Activated T-cell treated with anti-CD3 and anti-CD28 coated beads, Interleukin-2, amount 50 U/mL, for 4 hours (primary cell): ENCODE results near the gene LGALS14. TPM values are rescaled to one million over a fixed set of nuclear protein-coding genes. Genes with fewer than 3 reads are reported as not detected.
A peak's percentile ranks its signal among the peaks of the same experiment; 100 is the strongest.

Source experiments
- ATAC-seq, 2 donors: fragments of 200-7000 bp; cut with Tn5 transposase; one replicate each; pipeline ENCODE4 v1.10.0; 2021
- DNase-seq: peaks from one replicate; pipeline ENCODE4 v3.0.0-alpha.2; 2020
- H3K27me3 Mint-ChIP-seq: one replicate; pipeline ENCODE4 v1.8.0; 2021; ENCODE audit warnings: low read depth, mixed read lengths
- H3K36me3 Mint-ChIP-seq: one replicate; pipeline ENCODE4 v1.8.0; 2022; ENCODE audit warnings: mixed read lengths; ENCODE audit not compliant: insufficient read depth
- H3K4me1 Mint-ChIP-seq: one replicate; pipeline ENCODE4 v1.8.0; 2021; ENCODE audit warnings: low read depth, mixed read lengths
- H3K4me3 Mint-ChIP-seq: one replicate; pipeline ENCODE4 v1.8.0; 2021; ENCODE audit warnings: mild to moderate bottlenecking, moderate library complexity, mixed read lengths
- H3K9me3 Mint-ChIP-seq: one replicate; pipeline ENCODE4 v1.8.0; 2021; ENCODE audit warnings: mixed read lengths
- total RNA-seq, 3 donors: library from RNA; stranded (reverse); gene quantifications; one replicate each; pipeline ENCODE4 v1.2.1, GENCODE V29; 2021

The LGALS14 gene
- total RNA-seq, 3 donors from 2014 or later = not detected

- H3K4me1 Mint-ChIP-seq = no peaks in the 10 kb centered on the region
- H3K9me3 Mint-ChIP-seq = no peaks in the 10 kb centered on the region
- no peak overlapping the region for H3K4me3 Mint-ChIP-seq
- H3K36me3 Mint-ChIP-seq = no peaks in the 10 kb centered on the region
- no peak for ATAC-seq
- no peak for DNase-seq
- H3K27me3 Mint-ChIP-seq = peaks cover 12% of the 10 kb centered on the region
These were observed 42.7 kb downstream of the LGALS14 start for GRCh38 chr19:39746836-39747529.

GRCh38 chr19:39749981-39750380 lies 45.7 kb downstream of the LGALS14 start:
- no peaks in the 10 kb centered on the region for H3K9me3 Mint-ChIP-seq
- no peak for ATAC-seq
- no peaks in the 10 kb centered on the region for H3K36me3 Mint-ChIP-seq
- no peak for DNase-seq
- peaks cover 13% of the 10 kb centered on the region for H3K27me3 Mint-ChIP-seq
- no peaks in the 10 kb centered on the region for H3K4me1 Mint-ChIP-seq
- no peak overlapping the region for H3K4me3 Mint-ChIP-seq

DNA sequence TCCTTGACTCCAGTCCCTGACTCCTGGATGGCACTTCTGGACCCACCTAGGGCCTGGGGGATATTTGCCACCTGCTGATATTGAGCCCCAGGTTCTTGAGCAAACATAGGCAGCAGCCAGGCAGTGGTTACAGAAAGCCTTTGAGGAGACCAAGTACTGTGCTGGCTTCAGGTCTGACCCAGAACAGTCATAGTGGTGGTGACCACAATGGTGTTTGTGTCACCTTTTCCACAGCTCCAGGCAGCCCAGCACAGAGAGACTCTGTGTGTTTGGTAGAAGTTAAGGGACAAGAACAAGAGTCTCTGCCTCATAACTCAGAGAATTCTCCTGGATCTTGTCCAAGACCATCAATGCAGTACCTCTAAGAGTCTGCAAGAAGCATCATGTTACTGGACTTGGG lies 48.1 kb downstream of the LGALS14 start:
- peaks cover 10% of the 10 kb centered on the region for H3K27me3 Mint-ChIP-seq
- no peaks in the 10 kb centered on the region for H3K4me1 Mint-ChIP-seq
- H3K9me3 Mint-ChIP-seq = no peaks in the 10 kb centered on the region
- ATAC-seq (peak in 1 of 2 donors; percentile 25), DNase-seq (no peak)
- H3K4me3 Mint-ChIP-seq = no peak overlapping the region
- H3K36me3 Mint-ChIP-seq = no peaks in the 10 kb centered on the region

DNA sequence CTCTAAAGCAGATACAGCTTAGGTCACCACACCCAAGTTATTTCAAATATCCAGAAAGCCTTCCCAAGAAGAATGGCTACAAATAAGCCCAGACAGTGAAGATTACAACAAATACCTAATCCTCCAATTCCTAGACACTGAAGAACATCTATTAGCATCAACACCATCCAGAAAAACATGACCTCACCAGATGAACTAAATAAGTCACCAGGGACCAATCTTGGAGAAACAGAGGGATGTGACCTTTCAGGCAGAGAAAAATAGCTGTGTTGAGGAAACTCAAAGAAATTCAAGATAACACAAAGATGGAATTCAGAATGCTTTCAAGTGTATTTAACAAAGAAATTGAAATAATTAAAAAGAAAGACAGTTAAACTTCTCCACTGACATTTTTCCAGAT lies 48.5 kb downstream of the LGALS14 start:
- Mint-ChIP-seq H3K36me3 (no peaks in the 10 kb centered on the region), H3K27me3 (peaks cover 13% of the 10 kb centered on the region), H3K4me1 (no peaks in the 10 kb centered on the region), H3K4me3 (no peak overlapping the region), H3K9me3 (no peaks in the 10 kb centered on the region)
- DNase-seq (no peak), ATAC-seq (no peak)

GRCh38 chr19:39754544-39754943 lies 50.3 kb downstream of the LGALS14 start:
- H3K4me3 Mint-ChIP-seq = no peak overlapping the region
- H3K36me3 Mint-ChIP-seq = no peaks in the 10 kb centered on the region
- no peaks in the 10 kb centered on the region for H3K4me1 Mint-ChIP-seq
- ATAC-seq (no peak), DNase-seq (no peak)
- no peaks in the 10 kb centered on the region for H3K9me3 Mint-ChIP-seq
- H3K27me3 Mint-ChIP-seq = peaks cover 25% of the 10 kb centered on the region

GRCh38 chr19:39754971-39755370 lies 50.7 kb downstream of the LGALS14 start:
- H3K27me3 Mint-ChIP-seq = peaks cover 29% of the 10 kb centered on the region
- no peak overlapping the region for H3K4me3 Mint-ChIP-seq
- H3K36me3 Mint-ChIP-seq = no peaks in the 10 kb centered on the region
- H3K4me1 Mint-ChIP-seq = peaks cover 2% of the 10 kb centered on the region
- DNase-seq = no peak
- H3K9me3 Mint-ChIP-seq = no peaks in the 10 kb centered on the region
- ATAC-seq = no peak

Other genes with a start within 250 kb of the LGALS14 start
- 100 to 1,000 TPM; 192 to 211 (median 195) TPM for gene TIMM50, start 223.6 kb upstream of the LGALS14 start, total RNA-seq
- 1 to 10 TPM; 1.7 to 3.3 (median 1.7) TPM for gene DLL3, start 205.5 kb upstream of the LGALS14 start, total RNA-seq
- not detected for gene SELENOV, start 189.3 kb upstream of the LGALS14 start, total RNA-seq
- gene EID2B, start 171.6 kb upstream of the LGALS14 start, total RNA-seq = 1 to 10 TPM; 2.2 to 2.6 (median 2.4) TPM
- 10 to 100 TPM; 14.9 to 16.5 (median 16.1) TPM for gene EID2, start 164.3 kb upstream of the LGALS14 start, total RNA-seq
- not detected for gene LGALS13, start 102.0 kb upstream of the LGALS14 start, total RNA-seq
- gene LGALS16, start 48.6 kb upstream of the LGALS14 start, total RNA-seq = not detected
- 1 to 10 TPM in 2 of 3 donors, not detected in 1; 1.2 to 2.3 TPM for gene CLC, start 33.5 kb downstream of the LGALS14 start, total RNA-seq
- gene LEUTX, start 74.4 kb downstream of the LGALS14 start, total RNA-seq = not detected
- gene DYRK1B, start 129.7 kb downstream of the LGALS14 start, total RNA-seq = 1 to 10 TPM; 2.8 to 3.2 (median 2.8) TPM
- gene FBL, start 141.9 kb downstream of the LGALS14 start, total RNA-seq = 100 to 1,000 TPM; 738 to 880 (median 839) TPM
- 1 to 10 TPM; 1.7 to 3.0 (median 2.5) TPM for gene FCGBP, start 230.2 kb downstream of the LGALS14 start, total RNA-seq